Ascending aorta (tissue), 2 donors: ENCODE results near the gene SEPTIN6. TPM values are rescaled to one million over a fixed set of nuclear protein-coding genes. Genes with fewer than 3 reads are reported as not detected.

ENCODE experiments used
- DNase-seq, 2 donors: peaks; one replicate each; pipeline ENCODE4 v3.0.0-alpha.2; 2019; ENCODE audit warnings: low spot score in 2 of 2
- H3K27ac ChIP-seq, 2 donors: fragments of 200-600 bp; sonication (generic); one replicate each; pipeline ENCODE4 v1.5.1; 2016 to 2017; ENCODE audit warnings: mild to moderate bottlenecking in 1 of 2
- H3K27me3 ChIP-seq: fragments of 200-600 bp; sonication (generic); one replicate; pipeline ENCODE4 v1.5.1; 2017
- H3K36me3 ChIP-seq, 2 donors: fragments of 200-600 bp; sonication (generic); one replicate each; pipeline ENCODE4 v1.5.1; 2016
- H3K4me1 ChIP-seq, 2 donors: fragments of 200-600 bp; sonication (generic); one replicate each; pipeline ENCODE4 v1.5.1; 2016 to 2017; ENCODE audit warnings: mild to moderate bottlenecking in 1 of 2
- H3K4me3 ChIP-seq, 2 donors: fragments of 200-600 bp; sonication (generic); one replicate each; pipeline ENCODE4 v1.5.1; 2016 to 2017; ENCODE audit warnings: mild to moderate bottlenecking in 1 of 2
- H3K9me3 ChIP-seq, 2 donors: fragments of 200-600 bp; sonication (generic); one replicate each; pipeline ENCODE4 v1.5.1; 2016
- intact Hi-C: fragments of 100-400 bp; cut with DNase I; formaldehyde crosslinking; loops from one replicate; pipeline ENCODE4 v1.15.1; 2023
- total RNA-seq: library from RNA; depleted of rRNA; stranded (reverse); fragments of >200 nt; gene quantifications from one replicate; pipeline ENCODE4 v1.1.0, GENCODE V29; 2016
- TF ChIP-seq, protein P1 (sequence below), 3 experiments: fragments of 200-600 bp in 2 of 3; fragments of 450-650 bp in 1 of 3; sonication (generic) in 2 of 3; IDR thresholded peaks; one replicate each; pipeline ENCODE4 v1.5.1; 2016 to 2019; ENCODE audit warnings: antibody characterized with exemption in 3 of 3, mild to moderate bottlenecking in 1 of 3, moderate library complexity in 1 of 3

The SEPTIN6 gene
- total RNA-seq, 1 donor from 2014 or later, result 10.6 TPM

DNA sequence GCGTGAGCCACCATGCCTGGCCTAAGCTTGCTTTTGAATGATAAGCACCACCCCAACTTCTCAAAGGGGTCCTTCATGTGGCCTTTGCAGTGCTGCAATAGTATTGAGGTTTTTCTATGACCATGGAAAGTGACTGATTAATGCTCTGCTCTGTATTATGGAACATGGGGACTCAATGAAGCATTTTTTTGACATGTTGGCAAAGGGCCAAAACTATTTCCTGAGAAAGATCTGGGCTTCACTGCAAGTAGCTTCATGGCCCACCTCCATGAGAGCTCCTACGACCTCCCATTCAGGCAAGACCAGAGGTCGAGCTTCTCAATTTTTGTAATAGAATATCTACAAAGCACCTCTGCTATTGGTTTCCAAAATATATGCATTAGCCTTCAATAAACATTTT is 16.7 kb upstream of the SEPTIN6 start:
- no peaks in the 10 kb centered on the region for H3K4me1 ChIP-seq
- TF ChIP-seq, protein P1, sequence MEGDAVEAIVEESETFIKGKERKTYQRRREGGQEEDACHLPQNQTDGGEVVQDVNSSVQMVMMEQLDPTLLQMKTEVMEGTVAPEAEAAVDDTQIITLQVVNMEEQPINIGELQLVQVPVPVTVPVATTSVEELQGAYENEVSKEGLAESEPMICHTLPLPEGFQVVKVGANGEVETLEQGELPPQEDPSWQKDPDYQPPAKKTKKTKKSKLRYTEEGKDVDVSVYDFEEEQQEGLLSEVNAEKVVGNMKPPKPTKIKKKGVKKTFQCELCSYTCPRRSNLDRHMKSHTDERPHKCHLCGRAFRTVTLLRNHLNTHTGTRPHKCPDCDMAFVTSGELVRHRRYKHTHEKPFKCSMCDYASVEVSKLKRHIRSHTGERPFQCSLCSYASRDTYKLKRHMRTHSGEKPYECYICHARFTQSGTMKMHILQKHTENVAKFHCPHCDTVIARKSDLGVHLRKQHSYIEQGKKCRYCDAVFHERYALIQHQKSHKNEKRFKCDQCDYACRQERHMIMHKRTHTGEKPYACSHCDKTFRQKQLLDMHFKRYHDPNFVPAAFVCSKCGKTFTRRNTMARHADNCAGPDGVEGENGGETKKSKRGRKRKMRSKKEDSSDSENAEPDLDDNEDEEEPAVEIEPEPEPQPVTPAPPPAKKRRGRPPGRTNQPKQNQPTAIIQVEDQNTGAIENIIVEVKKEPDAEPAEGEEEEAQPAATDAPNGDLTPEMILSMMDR (IDR thresholded peaks at IDR 0.05), result no peak
- H3K27ac ChIP-seq, result no peak overlapping the region
- no peak overlapping the region for H3K4me3 ChIP-seq
- no peaks in the 10 kb centered on the region for H3K27me3 ChIP-seq
- no peak for DNase-seq
- no peaks in the 10 kb centered on the region for H3K9me3 ChIP-seq
- no peaks in the 10 kb centered on the region for H3K36me3 ChIP-seq
- intact Hi-C loops, result no loop called here

DNA sequence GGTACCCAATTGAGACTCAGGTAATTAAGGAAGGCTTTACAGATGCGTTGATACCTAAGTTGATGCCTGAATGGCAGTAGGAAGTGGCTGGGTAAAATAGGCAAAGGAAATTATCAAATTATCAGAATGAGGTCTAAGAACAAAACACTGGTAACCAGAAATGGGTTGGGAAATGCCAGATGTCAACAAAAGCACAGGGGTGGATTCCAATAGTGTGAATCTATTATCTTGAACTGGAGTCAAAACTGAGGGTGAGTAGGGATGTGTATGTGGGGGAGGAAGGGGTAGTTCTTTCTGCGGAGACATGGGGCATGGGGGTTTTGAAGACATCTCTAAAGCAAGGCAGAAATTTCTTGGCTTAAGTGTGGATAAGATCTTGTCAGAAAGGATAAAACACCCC is 16.0 kb upstream of the SEPTIN6 start:
- no peaks in the 10 kb centered on the region for H3K27me3 ChIP-seq
- no peaks in the 10 kb centered on the region for H3K9me3 ChIP-seq
- no peak for DNase-seq
- H3K36me3 ChIP-seq, result no peaks in the 10 kb centered on the region
- intact Hi-C loops, result no loop called here
- H3K4me3 ChIP-seq, result no peak overlapping the region
- H3K4me1 ChIP-seq, result no peaks in the 10 kb centered on the region
- no peak overlapping the region for H3K27ac ChIP-seq
- TF ChIP-seq, protein P1 (IDR thresholded peaks at IDR 0.05), result no peak

- H3K4me3 ChIP-seq, result no peak overlapping the region
- H3K4me1 ChIP-seq, result no peaks in the 10 kb centered on the region
- no peaks in the 10 kb centered on the region for H3K36me3 ChIP-seq
- no peak overlapping the region for H3K27ac ChIP-seq
- DNase-seq, result no peak
- intact Hi-C loops, result no loop called here
- TF ChIP-seq, protein P1 (IDR thresholded peaks at IDR 0.05), result no peak
- H3K27me3 ChIP-seq, result no peaks in the 10 kb centered on the region
- H3K9me3 ChIP-seq, result no peaks in the 10 kb centered on the region
Measured at GRCh38 chrX:119706616-119707015, 13.6 kb upstream of the SEPTIN6 start.

GRCh38 chrX:119698845-119699244 is 5.9 kb upstream of the SEPTIN6 start:
- H3K27me3 ChIP-seq, result no peaks in the 10 kb centered on the region
- no peak overlapping the region for H3K27ac ChIP-seq
- intact Hi-C loops, result no loop called here
- TF ChIP-seq, protein P1 (IDR thresholded peaks at IDR 0.05), result peak in 2 of 3 experiments; percentile 14 to 54
- no peaks in the 10 kb centered on the region for H3K36me3 ChIP-seq
- H3K4me3 ChIP-seq, result no peak overlapping the region
- no peaks in the 10 kb centered on the region for H3K4me1 ChIP-seq
- DNase-seq, result no peak
- no peaks in the 10 kb centered on the region for H3K9me3 ChIP-seq

DNA sequence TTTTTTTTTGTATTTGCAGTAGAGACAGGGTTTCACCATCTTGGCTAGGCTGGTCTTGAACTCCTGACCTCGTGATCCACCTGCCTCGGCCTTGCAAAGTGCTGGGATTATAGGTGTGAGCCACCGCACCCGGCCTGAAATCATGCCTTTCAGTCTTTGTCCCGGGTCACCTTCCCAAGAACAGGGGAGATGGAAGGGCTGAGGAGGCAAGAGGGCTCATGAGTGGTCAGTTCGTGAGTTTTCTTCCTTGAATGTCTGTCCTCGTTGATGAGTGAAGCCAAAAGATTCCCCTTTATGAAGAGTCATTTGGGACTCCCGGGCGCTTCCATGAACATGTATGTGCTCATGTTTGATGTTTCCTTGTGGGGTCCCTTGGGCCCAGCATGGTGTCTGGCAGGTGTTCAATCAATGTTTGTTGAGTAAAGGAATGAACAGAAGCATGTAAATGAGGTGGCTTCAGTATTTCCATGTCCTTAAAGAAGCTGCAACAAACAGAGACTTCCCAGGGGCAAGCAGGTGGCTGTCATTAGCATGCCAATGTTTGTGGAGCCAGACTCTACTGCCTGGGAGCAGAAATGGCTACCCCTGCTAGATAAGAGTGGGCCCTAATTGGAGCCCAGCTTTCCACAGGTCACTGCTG is 3.4 kb upstream of the SEPTIN6 start:
- Histone ChIP-seq H3K4me1 (no peaks in the 10 kb centered on the region), H3K4me3 (no peak overlapping the region), H3K27me3 (no peaks in the 10 kb centered on the region), H3K36me3 (no peaks in the 10 kb centered on the region), H3K9me3 (no peaks in the 10 kb centered on the region), H3K27ac (no peak overlapping the region)
- intact Hi-C loops, result no loop called here
- no peak for DNase-seq
- TF ChIP-seq, protein P1 (IDR thresholded peaks at IDR 0.05), result no peak
